Panc1 (cell line): ENCODE measurements around the gene PIEZO1.

ENCODE experiments used
- POLR2AphosphoS5 ChIP-seq: IDR thresholded peaks from 2 replicates; pipeline ENCODE4 v1.6.1; 2012; ENCODE audit warnings: mild to moderate bottlenecking, low read depth, low read length, moderate library complexity
- TF ChIP-seq, protein P1 (sequence below): fragments of 450-650 bp; IDR thresholded peaks from 2 replicates; pipeline ENCODE4 v1.5.1; 2017; ENCODE audit warnings: mild to moderate bottlenecking

DNA sequence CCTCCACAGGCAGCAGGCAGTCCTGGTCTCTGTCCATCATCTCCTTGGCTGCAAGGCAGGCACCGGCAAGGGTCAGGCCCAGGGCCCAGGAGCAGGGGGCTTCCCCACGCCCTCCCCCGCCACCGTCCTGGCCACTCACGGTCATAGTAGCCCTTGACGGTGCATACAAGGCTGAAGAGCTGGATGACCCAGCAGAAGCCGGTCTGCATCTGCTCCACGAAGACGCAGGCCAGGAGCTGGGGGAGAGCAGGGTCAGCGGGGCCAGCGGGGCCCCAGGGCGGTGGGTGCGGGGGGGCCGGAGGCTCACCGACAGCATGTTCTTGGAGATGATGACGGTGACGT lies 58.6 kb downstream of the PIEZO1 start:
- TF ChIP-seq, protein P1, sequence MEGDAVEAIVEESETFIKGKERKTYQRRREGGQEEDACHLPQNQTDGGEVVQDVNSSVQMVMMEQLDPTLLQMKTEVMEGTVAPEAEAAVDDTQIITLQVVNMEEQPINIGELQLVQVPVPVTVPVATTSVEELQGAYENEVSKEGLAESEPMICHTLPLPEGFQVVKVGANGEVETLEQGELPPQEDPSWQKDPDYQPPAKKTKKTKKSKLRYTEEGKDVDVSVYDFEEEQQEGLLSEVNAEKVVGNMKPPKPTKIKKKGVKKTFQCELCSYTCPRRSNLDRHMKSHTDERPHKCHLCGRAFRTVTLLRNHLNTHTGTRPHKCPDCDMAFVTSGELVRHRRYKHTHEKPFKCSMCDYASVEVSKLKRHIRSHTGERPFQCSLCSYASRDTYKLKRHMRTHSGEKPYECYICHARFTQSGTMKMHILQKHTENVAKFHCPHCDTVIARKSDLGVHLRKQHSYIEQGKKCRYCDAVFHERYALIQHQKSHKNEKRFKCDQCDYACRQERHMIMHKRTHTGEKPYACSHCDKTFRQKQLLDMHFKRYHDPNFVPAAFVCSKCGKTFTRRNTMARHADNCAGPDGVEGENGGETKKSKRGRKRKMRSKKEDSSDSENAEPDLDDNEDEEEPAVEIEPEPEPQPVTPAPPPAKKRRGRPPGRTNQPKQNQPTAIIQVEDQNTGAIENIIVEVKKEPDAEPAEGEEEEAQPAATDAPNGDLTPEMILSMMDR: no peak
- no peak for TF ChIP-seq POLR2AphosphoS5
